Activated CD8-positive, alpha-beta memory T cell treated with anti-CD3 and anti-CD28 coated beads, Interleukin-2, amount 50 U/mL, for 48 hours (primary cell): ENCODE data around the gene AASDH.

ENCODE experiments used
- DNase-seq: peaks from one replicate; pipeline ENCODE4 v3.0.0-alpha.2; 2020

AASDH gene

GRCh38 chr4:56387023-56388001, at the start of gene AASDH:
Gene AASDH, minus strand, starts transcription at chr4:56387491. Its CDS starts 3,192 bp downstream, at chr4:56384299.
- peak; percentile 100 for DNase-seq

- peak; percentile 99 for DNase-seq
Measured at GRCh38 chr4:56435140-56435926, 48.0 kb upstream of the AASDH start, which contains the start of gene PPAT. Gene PPAT, minus strand, starts transcription at chr4:56435615. Its CDS starts 138 bp downstream, at chr4:56435477.

- no peak for DNase-seq
Measured at GRCh38 chr4:56434599-56435139, 47.4 kb upstream of the AASDH start.

- DNase-seq = no peak
Measured at GRCh38 chr4:56433280-56433679, 46.0 kb upstream of the AASDH start.

DNA sequence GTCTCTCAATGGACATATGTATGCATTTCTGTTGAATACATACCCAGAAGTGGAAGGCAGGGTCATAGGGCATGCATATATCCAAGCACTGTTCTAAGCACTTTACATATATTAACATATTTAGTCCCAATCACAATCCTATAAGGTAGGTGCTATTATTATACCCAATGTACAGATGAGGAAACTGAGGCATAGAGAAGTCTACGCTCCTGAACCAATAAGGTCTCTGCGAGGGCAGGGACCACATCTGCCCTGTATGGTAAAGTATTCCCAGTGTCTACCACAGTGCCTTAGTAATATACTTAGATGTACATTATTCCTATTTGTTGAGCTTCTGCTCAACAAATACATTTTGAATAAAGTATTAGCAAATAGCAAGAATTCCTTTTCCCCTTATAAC, 42.9 kb upstream of the AASDH start:
- no peak for DNase-seq

DNA sequence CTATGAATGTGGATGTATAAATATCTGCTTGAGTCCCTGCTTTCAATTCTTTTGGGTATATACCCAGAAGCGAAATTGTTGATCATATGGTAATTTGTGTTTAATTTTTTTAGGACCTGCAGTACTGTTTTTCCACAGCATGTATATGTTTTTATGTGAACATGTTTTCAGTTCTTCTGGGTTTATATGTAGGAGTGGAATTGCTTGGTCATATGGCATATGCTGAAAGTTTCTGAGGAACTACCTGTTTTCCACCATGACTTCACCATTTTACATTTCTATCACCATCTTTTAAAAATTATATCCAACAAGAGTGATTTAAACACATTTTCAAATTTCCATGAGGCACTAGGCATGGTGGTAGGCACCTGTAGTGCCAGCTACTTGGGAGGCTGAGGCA, 39.9 kb upstream of the AASDH start:
- no peak for DNase-seq

DNA sequence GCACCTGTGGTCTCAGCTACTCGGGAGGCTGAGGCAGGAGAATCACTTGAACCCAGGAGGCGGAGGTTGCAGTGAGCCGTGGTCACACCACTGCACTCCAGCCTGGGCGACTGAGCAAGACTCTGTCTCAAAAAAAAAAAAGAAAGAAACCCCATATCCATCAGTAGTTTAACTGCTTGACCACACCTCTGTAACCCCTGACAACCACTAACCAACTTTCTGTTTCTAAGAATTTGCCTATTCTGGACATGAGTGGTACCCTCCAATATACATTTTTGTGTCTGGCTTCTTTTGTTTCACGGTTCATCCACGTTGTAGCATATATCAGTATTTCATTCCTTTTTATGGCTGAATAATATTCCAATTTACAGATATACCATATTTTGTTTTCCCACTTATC, 39.0 kb upstream of the AASDH start:
- no peak for DNase-seq

- no peak for DNase-seq
Measured at GRCh38 chr4:56425518-56425917, 38.2 kb upstream of the AASDH start.

- no peak for DNase-seq
Measured at GRCh38 chr4:56424697-56425514, 37.6 kb upstream of the AASDH start.

- no peak for DNase-seq
Measured at GRCh38 chr4:56424176-56424575, 36.9 kb upstream of the AASDH start.

DNA sequence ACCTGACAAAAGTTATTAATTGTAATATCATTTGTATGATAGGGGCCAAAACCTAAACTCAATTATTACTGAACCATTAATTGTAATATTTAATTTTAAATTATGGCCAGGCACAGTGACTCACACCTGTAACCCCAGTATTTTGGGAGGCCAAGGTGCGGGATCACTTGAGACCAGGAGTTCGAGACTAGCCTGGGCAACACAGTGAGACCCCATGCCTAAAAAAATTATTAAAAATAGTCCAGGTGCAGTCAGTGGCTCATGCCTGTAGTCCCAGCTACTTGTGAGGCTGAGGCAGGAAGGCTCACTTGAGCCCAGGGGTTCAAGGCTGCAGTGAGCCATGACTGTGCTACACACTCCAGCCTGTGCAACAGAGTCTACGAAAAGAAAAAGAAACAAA, 30.1 kb upstream of the AASDH start:
- DNase-seq = no peak

- no peak for DNase-seq
Measured at GRCh38 chr4:56416349-56416748, 29.1 kb upstream of the AASDH start.

GRCh38 chr4:56414135-56414670, 26.9 kb upstream of the AASDH start:
- DNase-seq = no peak

GRCh38 chr4:56410247-56411062, 23.2 kb upstream of the AASDH start:
- DNase-seq = no peak

GRCh38 chr4:56409511-56410090, 22.3 kb upstream of the AASDH start:
- DNase-seq = no peak

DNA sequence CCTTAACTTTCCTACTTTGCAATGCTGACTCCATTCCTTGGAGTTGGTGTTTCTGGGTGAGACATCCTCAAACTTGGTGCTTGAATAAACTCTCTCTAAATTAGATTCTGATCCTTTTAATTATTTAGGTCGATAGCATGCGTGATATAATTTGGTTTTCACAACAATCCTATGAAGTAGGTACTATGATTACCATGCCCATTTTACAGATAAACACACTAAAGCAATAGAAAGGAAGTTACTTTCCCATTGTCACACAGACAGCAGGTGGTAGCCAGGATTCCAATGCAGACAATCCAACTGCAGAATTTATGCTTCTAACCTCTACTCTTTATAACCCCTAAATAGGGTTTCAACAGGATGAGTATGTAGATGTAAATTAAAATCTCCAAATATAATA, 21.7 kb upstream of the AASDH start:
- no peak for DNase-seq

- DNase-seq = no peak
Measured at GRCh38 chr4:56406151-56406550, 18.9 kb upstream of the AASDH start.

DNA sequence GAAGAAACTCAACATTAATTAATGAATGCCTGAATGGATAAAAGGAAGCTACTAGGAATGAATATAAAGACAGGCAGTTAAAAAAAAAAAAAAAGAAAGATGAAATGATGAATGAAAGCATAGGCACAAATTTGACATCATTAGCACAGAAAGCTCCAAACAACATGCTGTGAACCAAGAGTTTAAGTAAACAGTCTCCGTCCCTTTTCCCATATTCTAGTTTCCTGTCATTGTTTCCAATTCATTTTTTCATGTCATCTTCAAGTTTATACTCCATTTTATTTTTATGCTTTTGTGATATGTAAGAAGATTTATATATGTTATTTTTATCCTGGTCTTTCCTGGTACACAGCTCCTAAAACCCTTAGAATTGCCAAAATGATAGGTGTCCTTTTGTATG, 17.7 kb upstream of the AASDH start:
- DNase-seq = no peak

GRCh38 chr4:56400560-56400959, 13.3 kb upstream of the AASDH start:
- no peak for DNase-seq

DNA sequence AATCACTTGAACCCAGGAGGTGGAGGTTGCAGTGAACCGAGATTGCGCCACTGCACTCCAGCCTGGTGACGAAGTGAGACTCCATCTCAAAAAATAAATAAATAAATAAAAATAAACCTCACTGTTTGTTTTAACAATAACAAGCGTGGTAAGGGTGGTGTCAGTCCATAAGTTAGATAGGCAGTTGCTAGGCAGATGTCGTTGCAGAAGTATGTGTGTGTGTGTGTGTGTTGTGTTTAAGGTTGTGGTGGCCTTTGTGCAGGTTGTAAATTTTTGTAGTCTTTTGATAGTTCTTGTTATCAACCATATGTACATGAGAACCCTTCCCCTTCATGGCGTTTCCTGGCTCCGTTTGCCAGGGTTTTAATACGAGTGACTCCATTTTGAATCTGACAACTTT, 4.0 kb upstream of the AASDH start:
- DNase-seq = no peak

DNA sequence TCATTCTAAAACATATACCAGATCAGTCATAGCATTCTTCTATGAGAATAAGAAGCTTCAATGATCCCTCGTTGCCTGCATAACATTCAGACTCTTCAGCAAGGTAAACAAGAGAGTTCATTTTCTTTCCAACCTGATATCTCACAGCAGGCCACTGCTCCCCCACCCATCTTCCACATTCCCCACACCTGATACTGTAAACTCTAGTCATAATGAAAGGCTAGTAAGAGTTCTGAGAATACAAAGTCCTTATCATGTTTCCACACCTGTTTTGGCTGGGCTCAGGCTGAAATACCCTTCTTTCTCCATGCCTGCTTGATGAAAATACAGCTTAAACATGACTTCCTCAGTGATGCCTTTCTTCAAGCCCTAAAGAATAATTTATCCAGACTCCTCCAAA, 2.3 kb upstream of the AASDH start:
- no peak for DNase-seq
